Measurements from ENCODE around the gene ELP4.

Gene ELP4

DNA sequence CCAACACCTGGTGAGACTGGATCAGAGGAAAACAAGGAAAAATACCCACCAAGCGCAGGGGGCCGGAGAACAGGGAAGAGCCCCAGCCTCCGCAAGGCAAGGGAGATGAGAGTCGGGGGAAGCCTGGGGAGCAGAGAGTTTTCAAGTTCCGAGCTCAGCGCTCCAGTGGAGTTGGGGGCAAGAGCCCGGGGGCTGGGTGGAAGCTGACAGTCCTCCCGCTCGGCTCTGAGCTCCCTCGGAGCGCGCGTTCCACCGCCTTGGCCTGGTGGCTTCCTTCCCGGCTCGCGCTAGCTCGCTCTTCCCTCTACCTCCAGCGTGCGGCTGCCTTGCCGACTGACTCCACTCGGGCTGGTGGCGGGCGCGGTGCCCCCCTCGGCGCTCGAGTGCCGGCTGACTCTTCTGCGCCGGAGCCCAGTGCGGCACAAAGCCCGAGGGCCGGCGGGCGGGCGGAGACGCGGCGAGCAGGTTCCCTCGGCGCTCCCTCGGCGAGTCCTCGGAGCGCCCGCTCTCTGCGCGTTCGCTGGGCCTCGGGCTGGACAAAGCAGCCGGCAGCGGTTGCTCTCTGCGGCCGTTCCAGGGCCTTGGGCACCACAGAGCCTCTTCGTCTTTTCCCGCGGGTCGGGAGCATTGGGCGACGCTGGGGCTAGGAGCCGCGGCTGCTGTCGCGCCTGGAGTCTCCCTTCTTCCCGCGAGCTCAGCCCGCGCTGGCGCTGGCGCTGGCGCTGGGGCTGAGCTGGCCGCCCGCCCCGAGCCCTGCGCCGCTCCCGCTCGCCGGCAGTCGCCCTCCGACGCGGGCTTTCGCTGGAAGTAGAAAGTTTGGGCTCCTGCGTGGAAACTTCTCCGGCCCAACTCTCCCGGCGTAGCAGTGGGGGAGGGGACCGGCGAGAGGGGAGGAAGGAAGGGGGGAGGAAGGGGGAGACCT, 300.6 kb downstream of the ELP4 start:
- DNase-seq (ENCODE audit: low read depth, low spot score): no peak

DNA sequence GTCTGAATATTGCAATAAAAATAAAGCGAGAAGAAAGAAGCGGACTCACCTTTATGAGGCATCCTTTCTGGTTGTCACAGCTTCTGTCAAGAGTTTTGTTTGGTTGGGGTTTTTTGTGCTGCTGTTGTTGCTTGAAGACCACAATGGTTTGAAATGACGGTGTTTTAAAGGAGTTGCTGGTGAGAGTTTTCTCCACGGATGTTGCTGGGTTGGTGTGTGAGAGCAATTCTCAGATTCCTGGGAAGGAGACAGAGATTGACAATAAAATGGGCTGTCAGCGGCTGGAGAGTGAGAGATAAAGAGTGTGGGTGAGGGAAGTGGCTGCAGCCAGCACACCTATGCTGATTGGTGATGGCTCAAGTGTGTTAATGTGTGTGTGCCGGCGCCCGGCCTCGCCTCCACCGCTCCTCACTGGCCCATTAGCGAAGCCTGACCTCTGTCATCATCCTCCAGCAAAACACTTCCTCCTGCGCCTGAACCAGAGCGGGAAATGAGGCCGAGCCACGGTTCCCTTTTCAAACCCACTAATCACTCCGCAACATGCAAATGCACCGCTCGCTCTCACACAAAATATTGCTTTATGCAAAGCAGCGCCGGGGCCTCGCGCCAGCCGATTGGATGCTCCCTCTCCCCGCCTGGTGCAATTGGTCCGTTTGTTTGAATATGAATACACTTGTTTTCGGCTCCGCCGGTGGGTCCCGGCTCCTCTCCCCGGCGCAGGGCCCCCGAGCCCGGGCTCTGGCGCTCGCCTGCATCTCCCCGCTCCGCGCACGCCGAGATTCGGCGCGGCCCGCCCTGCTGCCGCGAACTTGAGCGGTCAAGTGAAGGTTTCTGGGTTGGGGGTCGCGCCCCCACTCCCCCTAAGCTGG, 301.4 kb downstream of the ELP4 start, which contains the start of gene PAX6:
TSS of gene PAX6 (minus strand) at position 544 of the 869 bp plus-strand sequence. CDS start 4,911 bp downstream, outside the sequence.
- no peak for DNase-seq (ENCODE audit: low read depth, low spot score)

DNA sequence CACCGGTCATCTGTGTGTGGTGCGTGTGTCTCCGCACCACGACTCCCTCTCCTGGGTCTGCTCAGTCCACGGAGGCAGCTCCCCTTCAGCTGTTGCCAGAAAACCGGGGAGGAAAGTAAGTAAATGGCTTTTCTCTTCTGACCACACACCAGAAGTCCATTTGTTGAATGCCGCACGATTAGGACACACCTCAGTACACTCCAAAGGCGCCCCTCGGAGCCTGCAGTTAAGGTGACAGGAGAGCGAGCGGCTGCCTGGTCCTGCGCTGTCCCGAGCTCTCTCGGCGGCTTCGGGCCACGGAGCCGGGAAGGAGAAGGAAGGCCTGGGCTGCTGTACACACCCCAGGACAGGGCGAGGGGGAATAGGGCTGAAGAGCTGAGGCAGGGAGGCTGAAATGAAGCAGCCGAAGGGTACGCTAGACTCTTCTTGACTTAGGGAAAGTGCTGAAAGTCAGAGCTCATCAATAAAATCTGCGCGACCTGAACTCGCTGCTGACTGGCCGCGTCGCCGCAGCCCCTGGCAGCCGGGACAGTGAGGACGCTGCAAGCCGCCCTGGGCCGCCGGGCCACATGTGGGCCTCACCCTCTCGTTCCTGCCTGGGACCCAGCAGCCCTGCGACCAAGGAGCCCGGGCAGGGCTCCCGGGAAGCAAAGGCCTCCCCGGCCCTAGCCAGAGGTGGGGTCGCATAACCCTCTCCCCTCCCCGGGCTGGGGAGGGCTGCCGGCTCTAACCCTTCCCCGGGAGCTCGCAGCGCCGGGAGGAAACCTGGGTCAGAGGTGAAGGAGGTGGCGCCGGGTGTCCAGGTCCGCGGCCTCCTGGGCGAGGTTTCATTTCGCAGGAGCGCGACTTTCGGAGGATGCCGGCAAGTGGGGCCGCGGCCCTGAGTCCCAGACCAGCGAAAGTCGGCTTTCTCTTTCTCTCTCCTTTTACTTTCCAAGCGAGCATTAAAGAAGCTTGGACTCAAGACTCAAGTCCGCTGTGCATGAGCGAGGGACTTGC, 303.1 kb downstream of the ELP4 start:
- no peak for DNase-seq (ENCODE audit: low read depth, low spot score)

DNA sequence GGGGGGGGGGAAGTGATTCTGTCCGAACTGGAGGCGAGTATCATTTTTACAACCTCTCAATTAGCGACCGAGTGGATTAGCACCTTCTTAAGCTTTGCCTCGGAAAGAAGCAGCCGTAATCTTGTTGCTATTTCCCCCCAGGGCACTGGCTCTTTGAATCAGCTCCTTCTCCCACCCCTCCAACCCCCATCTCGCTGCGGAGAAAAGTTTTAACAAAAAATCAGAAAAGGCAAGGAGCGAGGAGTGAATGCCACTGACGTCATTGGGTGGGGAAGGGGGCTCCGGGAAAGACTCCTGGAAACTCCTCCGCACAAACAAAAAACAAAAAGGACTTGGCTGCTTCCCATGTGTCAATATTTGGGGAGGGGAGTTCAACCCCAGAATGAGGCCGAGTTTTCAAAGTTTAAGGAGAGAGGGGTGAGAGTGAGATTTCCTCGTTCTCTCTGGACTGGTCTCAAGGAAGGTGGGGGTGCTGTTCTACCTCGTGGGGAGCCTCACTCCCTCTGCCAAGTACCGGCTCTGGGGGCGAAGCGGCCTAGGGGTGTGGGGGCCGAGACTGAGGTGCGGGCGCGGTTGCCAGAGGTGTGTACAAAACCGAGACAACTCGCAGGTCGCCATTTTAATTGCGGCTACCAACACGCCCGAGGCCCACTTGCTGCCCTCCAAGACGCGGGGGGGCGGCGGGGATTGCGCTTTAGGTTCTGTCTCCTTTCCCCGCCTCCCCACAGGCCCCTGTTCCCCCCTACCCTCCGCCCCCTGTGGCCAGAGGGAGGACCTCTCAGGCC, 304.0 kb downstream of the ELP4 start:
- DNase-seq (ENCODE audit: low read depth, low spot score): no peak

DNA sequence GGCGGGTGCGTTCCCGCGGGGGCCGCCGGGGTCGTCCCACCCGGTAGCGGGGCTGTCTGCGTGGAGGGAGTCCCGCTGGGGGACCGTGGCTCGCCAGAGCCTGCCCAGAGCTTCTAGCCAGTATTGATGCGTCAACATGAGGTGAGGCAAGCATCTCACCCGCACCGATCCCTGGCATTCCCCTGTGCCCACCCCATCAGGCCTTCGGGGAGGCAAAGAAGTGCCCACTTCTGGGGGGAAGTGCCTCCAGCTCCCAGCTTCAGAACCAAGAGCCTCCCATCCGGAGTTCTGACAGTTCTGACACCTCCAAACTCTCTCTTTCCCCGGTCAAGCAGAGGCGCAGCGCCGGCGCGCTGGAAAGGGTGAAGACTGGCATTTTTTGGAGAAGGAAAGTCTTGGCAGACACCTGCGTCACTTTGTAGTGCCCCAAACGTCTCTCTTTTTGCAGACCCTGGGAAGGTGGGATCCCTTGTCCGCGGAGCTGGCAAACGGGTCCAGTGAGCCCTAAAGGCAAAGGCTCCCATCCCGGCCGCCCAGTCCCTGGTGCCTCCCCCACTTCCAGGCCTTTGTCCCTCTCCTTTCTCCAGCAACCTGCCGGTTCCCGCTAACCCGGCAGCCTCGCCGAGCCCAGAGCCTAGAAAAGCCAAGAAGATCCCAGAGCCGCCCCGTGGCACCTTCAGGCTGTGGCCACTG, 304.8 kb downstream of the ELP4 start:
- DNase-seq (ENCODE audit: low read depth, low spot score): no peak

DNA sequence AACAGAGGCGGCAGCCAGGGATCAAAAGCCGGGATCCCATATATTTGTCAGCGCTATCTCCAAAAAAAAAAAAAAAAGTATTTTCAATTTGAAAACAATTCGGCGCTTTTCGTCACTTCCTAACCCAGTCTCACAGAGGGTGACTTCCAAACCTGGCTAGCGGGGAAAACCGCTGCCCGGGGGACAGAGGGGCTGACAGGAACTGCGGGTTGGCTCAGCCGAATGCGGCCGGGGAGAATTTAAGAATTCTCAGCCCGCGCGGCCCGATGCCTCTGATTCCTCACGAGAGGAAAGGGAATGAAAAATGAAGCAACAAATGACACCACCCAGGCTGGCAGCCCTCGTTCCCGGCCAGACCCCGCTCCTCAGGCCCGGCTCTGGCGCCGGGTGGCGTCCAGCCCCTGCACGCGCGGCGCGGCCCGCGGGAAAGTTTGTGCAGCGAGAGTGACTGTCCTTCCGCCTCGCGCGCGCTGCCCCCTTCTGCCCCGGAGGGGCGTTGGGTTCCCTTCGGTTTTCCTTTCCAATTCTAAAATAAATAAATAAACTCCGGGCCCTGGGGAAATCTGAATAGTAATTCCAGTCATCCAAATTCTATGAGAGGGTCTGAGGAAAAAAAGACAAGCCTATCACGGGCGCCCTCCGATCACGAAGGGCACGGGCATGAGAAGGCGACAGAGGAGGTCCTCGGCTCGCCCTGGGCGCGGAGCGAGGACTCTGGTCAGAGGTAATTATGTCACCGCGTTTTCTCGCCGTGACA, 306.3 kb downstream of the ELP4 start:
- no peak for DNase-seq (ENCODE audit: low read depth, low spot score)

DNA sequence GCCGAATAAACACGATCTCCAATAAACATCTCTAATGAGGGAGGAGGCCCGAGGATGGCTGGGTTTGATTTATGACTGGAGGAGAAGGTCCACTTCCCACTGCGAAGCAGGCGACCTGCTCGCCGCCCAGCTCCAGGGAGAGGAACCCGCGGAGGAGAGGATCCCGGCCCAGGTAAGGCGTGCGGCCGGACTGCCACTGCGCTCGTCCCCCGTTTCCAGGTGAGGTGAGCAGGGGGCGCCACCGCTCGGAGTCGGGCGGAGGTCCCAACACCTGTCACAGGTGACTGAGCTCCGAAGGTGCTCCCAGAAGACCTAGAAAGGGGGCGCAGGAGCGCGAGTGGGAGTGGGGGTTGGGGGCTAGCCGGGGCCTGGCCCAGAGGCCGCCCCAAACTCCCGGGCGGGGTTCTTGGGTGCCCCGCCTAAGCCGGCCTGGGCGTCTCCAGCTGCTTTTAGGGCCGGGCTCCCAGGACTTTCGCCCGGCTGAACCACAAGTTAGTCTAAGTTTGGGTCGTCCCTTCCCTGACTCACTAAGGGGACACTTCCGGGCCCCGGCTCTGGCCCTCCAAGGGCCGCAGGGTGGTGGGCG, 307.0 kb downstream of the ELP4 start:
- no peak for DNase-seq (ENCODE audit: low read depth, low spot score)

DNA sequence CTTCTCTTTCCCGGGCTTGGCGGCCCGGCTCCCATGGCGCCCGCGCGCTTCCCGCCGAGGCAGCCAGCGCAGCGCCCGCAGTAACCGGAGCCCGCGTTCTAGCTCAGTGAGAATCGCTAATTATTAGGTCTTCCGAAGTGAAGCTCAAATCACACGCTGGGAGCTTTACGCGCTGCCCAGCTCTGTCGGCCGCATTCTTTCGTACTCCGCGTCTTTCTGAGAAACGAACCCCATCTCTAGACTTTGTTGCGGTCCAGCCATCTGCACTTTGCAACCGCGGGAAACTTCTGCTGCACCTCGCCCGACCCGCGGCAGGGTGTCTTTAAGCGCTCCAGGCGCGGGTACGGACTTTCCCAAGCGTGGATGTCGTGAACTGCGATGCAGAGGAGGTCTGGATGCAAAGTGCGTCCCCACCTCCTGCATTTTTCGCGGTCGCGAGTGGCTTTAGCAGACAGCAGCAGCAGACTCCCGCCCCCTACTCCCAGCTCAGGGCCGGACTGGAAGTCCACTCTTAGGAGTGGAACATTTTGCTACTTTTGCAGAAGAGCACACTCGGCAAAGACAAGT, 307.6 kb downstream of the ELP4 start:
- no peak for DNase-seq (ENCODE audit: low read depth, low spot score)

DNA sequence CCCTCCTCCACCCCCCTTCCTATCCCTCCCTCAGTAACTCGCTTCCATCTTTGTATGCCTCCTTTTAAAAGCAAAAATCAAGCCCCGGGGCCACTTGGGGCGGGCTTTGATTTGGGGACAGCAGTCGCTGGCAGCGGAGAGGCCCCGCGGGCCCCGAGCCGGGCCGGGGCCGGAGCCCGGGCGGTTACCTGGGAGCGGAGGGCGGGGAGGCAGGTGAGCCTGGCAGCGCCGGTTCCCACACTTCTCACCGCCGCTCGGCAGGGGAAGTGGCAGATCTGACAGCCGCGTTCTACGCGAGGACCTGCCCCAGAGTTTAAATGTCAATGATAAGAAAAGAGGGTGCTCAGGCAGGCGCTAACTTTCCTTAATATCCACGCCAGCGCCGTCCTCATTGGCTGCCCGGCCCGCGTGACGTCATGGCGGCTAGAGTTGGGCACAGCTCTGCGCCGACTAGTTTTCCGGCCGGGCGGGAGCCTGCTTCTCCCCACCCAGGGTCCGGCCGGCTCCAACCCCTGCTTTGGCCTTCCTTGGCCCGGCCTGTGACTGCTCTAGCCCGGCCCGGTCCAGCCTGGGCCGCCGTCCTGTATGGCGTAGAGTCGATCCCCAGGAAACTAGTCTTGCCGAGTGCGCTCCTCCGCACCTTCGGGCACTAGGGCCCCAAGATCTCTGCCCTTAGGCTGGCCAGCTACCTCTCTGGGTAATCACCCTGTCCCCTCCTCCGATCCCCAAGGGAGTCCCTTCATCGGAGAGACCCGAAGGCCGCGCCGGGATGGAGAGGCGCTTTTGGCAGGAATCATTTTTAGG, 308.3 kb downstream of the ELP4 start:
- no peak for DNase-seq (ENCODE audit: low read depth, low spot score)

DNA sequence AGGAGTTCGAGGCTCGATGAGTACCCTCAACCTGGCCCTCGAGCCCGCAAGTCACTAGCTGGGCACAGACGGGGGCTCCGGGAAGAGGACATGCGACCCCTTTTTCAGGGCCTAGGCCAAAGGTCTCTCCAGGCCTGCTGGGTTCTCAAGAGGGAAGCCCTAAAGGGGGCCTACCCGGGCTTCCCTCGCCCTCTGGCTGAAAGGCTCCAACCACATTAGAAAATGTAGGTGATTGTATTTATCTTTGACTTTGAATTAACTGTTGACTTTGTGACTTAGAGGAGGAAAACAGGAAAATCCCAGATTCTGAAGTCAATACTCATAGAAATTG, 308.8 kb downstream of the ELP4 start:
- DNase-seq (ENCODE audit: low read depth, low spot score): no peak

DNA sequence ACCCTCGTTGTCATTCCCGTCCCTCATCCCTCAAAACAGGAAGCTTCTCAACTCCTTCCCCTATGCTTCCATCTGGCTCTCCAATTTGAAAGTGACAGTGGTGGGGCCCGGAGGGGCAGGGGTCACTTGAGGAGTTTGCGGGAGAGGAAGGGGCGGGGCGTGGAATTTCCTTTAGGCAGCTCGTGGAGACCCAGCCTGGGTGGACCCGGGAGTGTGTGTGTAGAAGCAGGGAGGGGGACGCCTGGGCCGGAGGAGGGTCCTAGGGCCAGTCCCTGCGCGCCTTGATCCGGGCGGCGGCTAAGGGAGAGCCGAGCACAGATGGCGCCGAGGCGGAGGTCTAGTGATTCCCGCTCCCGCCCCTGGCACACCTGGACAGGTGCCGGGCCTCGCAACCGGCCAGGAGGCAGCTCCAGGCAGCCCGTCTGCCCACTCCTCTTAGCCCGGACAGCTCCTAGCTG, 309.3 kb downstream of the ELP4 start:
- DNase-seq (ENCODE audit: low read depth, low spot score): no peak

DNA sequence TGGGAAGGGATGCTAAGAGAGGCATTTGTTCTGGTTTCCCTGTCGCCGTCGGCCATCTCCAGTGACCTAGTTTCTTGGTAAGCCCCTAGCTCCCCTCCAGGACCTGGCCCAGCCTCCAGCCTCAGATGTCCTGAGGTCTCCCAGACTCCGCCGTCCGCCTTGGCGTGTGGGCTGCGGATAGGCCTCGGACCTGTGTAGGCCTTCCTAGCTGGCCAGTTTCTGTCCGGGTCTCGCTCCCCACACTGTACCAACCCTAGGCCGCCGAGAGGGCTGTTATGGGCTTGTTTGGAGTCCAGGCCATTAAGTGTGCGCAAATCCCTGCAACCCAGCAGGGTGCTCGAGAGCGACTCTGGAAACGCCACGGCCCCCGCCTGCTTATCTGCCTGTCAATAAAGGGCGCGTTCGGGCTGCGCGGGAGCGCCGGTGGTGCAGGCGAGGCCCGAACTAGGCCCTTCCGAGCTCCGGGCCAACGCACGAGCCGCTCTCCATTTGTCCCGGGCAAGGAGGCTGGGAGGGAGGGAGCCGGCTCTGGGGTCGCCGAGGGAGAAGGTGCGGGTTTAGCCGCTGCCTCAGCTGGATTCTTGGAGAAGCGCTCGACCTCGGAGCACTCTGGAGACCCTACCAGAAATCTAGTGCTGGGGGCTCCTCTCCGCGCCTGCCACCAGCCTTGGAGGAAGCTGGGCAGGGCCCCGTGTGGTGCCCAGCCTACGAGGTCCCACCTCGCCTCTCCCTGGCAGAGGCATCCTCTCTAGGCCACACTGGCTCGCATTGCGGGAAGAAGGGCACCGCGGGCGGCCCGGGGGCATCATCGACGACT, 310.3 kb downstream of the ELP4 start:
- DNase-seq (ENCODE audit: low read depth, low spot score): no peak

DNA sequence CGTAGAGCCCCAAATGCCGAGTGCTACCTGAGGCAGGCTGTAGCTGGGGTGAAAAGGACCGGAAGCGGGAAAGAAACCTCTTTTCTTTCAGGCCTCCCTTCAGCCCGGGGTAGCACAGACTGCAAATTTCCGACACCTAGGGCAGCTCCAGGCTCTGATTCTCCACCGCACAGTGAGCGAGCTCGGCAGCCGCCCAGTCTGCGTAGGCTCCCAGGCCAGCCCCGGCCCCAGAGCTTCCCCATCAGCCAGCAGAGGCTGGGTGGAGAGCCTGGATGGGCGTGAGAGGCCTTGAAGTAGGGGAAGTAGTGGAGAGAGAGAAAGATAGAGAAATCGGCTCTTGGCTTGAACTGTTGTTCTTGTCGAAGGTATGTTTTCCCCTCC, 310.9 kb downstream of the ELP4 start:
- no peak for DNase-seq (ENCODE audit: low read depth, low spot score)

DNA sequence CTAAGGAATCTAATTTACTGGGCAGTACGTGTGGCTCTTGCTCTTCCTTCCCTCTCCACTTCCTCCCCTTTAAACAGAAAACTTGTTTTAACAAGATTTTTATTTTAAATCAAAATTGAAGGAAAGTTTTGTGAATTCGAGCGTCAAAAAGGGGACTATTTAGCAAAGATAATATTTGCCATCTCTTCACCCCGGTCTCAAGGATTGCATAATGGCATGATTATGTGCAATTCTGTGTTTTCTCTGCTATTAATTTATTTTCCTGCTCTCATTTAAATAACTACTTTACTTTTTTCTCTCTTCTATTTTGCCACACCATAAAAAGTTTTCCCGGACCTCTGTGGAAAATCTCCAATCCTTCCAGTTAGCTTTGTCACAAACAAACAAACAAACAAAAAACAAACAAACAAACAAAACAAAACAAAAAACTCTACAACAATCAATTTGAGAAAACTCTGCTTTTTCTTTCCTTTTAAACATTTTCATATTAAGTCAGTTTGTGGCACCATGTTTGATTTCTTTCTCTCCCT, 311.7 kb downstream of the ELP4 start:
- no peak for DNase-seq (ENCODE audit: low read depth, low spot score)

DNA sequence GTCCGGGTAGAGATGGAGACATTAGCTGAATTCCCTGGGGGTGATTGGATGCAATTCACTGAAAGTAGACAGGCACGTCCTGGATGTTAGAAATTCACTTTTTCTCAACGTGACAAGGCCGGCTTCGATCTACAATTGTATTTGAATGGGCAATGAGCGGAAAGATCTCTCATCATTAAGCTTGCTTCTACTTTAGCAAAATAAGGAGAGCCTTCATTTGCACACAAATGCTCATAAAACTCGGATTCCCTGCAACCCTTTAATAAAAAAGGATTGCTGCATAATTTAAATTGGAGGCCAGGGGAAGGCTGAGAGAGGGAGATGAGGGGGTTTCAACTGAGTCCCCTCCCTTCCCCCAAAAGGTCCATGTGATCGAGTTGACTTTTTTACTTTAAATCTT, 312.2 kb downstream of the ELP4 start:
- DNase-seq (ENCODE audit: low read depth, low spot score): no peak

DNA sequence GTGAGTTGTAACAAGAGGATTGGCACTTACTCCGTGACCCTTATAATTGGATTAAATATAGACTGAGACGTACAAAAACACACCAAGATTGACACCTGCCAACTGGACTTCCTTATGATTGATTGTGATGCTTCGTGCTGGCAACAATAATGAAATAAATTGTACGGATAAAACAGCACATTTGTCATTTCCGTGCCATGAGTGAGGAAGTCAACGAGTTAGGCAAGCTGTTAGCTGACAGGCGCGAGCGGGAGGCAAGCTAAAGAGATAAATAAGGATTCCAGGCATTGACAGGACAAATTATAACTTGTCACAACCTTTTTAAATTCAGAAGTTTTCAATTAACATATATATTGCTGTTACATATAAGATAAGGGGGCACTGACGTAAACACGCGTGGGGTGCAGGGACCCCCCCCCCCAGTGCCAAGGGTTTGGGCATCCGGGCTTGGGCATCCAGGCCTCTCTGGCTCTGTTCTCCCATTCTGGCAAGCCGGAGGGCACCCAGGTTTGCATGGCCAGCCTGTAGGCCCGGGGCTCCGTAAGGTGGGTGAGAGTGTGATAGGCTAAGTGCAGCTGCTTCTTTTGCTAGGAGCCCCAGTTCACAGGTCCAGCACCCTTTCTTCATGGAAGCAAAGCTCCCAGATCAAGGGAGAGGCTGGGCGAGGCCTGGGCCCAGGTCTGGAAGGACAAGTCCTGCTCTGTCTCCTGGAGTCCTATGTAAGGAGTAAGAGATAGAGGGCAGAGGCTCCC, 312.8 kb downstream of the ELP4 start:
- DNase-seq (ENCODE audit: low read depth, low spot score): no peak

Measured in activated CD4-positive, CD25-positive, alpha-beta regulatory T cell treated with anti-CD3 and anti-CD28 coated beads, Interleukin-2, amount 50 U/mL, for 16 hours (primary cell).